GM18861 (cell line): ENCODE data around the gene DIAPH3.

Experiments
- ATAC-seq: cut with Tn5 transposase; IDR thresholded peaks from one replicate; pipeline ENCODE4 v1.9.1; 2021; ENCODE audit not compliant: unreplicated experiment

The DIAPH3 gene

GRCh38 chr13:59681636-59682311, 482.0 kb downstream of the DIAPH3 start:
- no peak for ATAC-seq

- ATAC-seq = no peak
Observed at GRCh38 chr13:59680429-59681024, 483.2 kb downstream of the DIAPH3 start.

GRCh38 chr13:59679254-59679653, 484.5 kb downstream of the DIAPH3 start:
- ATAC-seq = no peak

DNA sequence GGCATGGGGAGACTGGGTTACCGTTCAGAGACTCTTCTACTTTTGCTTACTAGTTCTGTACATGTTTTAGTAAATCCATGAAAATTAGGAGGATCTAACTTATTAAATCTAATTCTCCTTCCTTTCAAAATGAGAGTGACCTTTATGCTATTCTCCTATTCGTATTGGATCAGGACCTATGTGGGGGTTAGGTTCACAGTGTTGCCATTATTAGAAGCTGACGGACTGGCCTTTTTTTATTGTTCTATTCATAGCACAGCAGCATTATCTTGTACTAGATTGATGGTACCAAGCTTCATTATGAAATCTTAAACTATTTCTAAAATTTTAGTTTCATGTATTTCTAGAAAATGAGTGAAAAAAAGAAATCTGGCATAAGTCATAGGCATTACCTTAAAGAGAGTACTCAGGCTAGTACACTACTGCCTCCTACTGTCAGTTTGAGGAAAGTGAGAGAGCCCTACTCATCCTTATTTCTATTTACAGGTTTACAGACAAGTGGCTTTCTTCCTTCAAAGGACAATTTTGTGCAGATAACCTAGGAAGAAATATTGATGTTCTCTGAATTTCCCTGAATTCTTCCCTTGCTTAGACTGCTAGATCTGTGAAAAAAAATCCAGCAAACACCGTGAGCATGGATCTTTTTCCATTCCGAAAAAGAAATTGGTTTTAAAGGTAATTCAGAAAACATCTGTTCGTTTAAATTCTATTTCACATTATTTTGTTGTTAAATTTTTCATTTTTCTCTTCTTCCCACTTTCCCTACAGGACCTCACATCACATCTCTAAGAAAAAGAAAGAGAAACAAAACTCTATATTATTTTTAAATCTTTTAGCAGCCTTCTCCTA, 485.5 kb downstream of the DIAPH3 start:
- peak; percentile 53 for ATAC-seq

DNA sequence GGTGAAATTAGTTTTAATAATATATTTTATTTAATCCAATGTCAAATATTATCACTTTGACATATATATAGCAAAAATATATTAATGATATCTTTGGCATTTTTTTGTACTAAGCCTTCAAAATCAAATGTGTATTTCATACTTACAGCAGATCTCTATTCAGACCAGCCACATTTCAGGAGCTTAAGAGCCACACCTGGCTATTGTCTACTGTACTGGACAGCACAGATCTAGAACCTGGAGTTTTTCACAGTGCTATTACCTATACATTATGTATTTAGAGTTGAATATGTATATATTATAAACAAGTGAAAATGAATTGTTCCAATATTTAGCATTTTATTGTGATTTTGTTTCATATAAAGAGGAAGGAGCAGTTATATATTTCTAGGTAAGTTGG, 486.3 kb downstream of the DIAPH3 start:
- no peak for ATAC-seq

DNA sequence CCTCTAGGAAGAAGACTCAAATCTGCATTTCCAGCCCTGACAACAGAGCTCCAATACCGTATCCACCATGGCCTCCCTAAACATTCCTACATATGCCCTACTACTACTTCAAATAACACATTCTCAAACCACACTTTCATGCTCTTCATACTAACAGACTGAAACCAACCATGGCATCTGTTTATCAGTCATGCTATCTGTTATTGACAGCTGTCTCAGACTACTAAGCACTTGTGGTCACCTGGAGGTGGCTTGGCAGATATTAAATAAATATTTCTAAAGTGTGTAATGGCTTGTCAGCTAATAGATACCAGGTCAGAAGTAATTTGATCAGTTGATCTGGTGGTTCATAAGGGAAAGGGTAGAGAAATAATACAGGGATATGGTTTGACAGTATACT, 489.1 kb downstream of the DIAPH3 start:
- peak; percentile 45 for ATAC-seq

- no peak for ATAC-seq
Observed at GRCh38 chr13:59673286-59673685, 490.4 kb downstream of the DIAPH3 start.

- no peak for ATAC-seq
Observed at GRCh38 chr13:59672445-59672844, 491.3 kb downstream of the DIAPH3 start.

DNA sequence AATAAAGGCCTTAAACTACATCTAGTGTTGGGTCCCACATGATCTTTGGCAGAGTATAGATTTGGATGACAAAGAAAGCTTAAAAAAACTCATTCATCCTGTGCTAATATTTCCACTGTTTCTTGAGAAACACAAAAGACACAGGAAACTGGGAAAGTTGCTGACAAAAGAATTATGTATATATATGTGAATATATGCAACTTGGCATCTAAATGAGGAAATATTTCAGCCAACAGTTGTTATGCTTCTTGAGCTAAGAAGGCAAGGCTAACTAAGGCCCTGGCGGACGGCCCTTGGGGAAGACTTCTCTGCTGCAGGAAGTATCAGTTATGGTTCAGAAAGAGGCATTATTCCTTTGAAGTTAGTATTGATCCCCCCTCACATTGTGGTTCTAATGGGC, 491.8 kb downstream of the DIAPH3 start:
- ATAC-seq = no peak

GRCh38 chr13:59666504-59666903, 497.2 kb downstream of the DIAPH3 start:
- ATAC-seq = no peak

DNA sequence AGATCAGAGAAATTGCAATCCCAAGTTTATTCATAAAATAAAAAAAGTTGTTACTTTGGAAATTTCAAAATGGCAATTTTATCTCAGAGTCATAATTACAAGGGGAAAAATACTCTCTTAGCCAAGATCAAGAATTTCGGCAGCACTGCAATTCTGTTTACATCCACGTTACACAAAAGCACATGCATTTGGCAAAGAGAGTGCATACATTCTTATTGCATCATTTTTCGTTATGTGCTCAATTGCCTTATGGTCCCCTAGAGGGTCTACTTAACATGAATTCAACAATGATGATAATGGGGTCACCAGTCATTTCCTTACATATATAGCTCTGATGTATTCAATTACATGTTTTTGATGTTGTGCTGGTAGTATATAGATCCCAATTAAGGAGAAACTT, 498.0 kb downstream of the DIAPH3 start:
- no peak for ATAC-seq

GRCh38 chr13:59665184-59665583, 498.5 kb downstream of the DIAPH3 start:
- ATAC-seq = no peak

DNA sequence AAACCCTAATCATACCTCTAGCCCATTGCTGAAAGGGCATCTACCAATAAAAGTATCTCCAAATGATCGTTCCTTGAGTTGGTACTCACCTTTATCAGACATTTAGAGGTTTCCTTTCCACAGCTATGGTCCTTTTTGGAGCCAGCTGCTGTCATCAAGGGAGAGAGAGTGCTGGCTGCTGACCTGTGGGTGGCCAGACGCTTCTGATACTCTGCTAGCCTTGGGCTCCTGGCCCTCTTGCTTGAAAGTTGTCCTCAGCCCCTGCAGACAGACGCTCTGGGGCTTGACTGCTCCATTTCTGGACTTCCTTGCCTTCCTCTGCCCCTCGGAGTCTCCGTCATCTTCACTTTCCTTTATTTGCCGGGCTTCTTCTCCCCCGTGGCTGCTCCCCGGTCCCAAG, 499.1 kb downstream of the DIAPH3 start:
- ATAC-seq = no peak

- ATAC-seq = no peak
Observed at GRCh38 chr13:59663707-59664106, 500.0 kb downstream of the DIAPH3 start.

DNA sequence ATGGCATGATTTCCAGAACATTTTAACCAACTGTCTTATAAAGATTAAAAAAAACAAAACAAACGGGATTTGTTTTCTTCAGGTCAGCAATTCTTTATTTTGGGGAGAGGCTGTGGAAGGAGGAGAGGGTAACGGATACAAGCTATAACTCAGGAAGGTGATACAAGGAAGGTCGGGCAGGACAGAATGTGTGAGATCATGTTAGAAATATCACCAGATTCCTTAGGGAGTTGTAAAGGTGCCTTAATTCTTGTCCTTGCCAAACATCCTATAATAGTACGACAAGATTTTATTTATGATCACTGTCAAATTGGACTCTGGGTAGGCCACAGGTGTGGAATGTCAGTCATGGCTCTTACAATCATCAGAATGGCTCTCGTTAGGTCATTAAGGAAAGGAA, 503.1 kb downstream of the DIAPH3 start:
- no peak for ATAC-seq

- ATAC-seq = no peak
Observed at GRCh38 chr13:59659981-59660380, 503.7 kb downstream of the DIAPH3 start.

GRCh38 chr13:59658738-59659330, 504.9 kb downstream of the DIAPH3 start:
- ATAC-seq = no peak

- no peak for ATAC-seq
Observed at GRCh38 chr13:59658027-59658737, 505.5 kb downstream of the DIAPH3 start.

GRCh38 chr13:59653916-59654315, 509.8 kb downstream of the DIAPH3 start:
- no peak for ATAC-seq

GRCh38 chr13:59651479-59651878, 512.2 kb downstream of the DIAPH3 start:
- ATAC-seq = no peak
